ENCODE results near the gene TMEM184B.
A peak's percentile ranks its signal among the peaks of the same experiment; 100 is the strongest.

TMEM184B gene

DNA sequence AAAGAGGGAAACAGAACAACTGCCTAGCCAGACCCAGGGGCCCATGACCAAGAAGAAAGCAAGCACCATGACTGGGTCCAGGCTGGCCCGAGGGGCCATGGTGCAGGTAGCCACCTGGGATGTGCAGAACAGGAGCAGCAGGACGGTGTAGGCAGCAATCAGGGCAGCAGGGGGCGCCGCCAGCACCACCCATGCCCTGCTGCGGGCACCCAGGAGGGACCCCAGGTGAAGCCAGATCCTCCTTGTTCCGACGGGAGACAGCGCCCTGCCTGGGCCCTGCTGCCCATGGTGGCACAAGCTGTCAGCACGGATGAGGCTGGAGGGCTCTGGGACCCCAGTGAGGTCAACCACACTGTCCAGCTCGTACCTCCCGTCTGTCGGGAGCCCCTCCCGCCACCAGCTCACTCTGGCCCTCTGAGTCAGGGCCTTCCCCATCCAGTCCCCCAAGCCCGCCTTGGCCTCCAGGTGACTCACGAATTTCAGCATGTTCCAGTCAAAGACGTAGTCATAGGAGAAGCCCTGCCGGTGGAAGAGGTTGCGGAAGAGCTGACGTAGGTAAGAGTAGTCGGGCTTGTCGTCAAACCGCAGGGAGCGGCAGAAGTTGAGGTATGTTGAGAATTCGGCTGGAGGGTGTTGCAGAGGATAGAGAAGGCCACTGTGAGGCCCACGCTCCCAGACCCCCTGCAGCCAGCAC, 25.6 kb upstream of the TMEM184B start:
- Histone ChIP-seq H3K36me3 (replicated peaks) (peaks cover 100% of the 10 kb centered on the region), H3K27me3 (ENCODE audit: low read depth) (no peaks in the 10 kb centered on the region), H3K9me3 (no peaks in the 10 kb centered on the region), H3K4me3 (no peak overlapping the region), H3K4me1 (no peaks in the 10 kb centered on the region)
- in situ Hi-C loops (cut with MboI; ENCODE audit: low sequenced_read_pairs): no loop called here
- DNase-seq (ENCODE audit: low spot score in 2 of 2): peak in 1 of 2 experiments; percentile 58

DNA sequence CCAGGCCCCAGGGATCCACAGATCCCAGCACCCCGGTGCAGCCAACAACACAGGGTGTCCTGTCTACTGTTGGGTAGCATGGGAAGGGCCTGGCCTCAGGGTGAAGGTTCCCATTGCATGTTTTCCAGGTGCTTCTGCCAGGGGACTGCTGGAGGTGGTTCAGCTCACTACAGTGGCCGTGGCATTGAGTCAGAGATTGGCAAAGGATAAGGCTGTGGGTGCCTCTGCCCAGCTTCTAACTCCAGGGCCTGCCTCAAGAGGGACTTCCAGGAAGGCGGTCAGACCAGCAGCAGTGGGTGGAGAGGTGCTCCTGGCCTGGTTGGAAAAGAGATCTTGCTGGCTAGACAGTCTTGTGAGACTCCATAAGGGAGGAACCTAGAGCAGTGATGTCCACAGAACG, 23.6 kb upstream of the TMEM184B start:
- DNase-seq (ENCODE audit: low spot score in 2 of 2): no peak
- peaks cover 97% of the 10 kb centered on the region for H3K36me3 ChIP-seq (replicated peaks)
- H3K9me3 ChIP-seq: no peaks in the 10 kb centered on the region
- H3K4me1 ChIP-seq: no peaks in the 10 kb centered on the region
- no peak overlapping the region for H3K4me3 ChIP-seq
- H3K27me3 ChIP-seq (ENCODE audit: low read depth): no peaks in the 10 kb centered on the region
- in situ Hi-C loops (cut with MboI; ENCODE audit: low sequenced_read_pairs): no loop called here

DNA sequence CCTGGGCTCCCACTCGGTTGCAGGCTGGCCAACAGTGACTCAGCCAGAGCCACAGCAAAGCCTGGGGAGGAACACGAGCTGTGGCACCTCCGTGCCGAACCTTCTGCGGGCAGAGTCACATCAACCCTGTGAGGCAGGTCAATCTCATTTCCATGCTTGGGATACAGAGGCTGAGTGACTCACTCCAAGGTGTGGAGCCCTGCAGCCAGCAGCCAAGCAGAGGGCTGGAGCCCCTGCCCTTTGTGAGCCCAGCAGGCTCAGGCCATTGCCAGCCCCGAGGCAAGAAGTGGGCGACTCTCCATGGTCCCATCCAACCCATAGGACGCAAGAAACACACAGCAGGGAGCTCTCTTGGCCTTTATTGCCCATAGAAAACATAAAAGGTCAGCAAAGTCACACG, 23.1 kb upstream of the TMEM184B start:
- Histone ChIP-seq H3K9me3 (no peaks in the 10 kb centered on the region), H3K4me1 (no peaks in the 10 kb centered on the region), H3K36me3 (replicated peaks) (peaks cover 97% of the 10 kb centered on the region), H3K4me3 (no peak overlapping the region), H3K27me3 (ENCODE audit: low read depth) (no peaks in the 10 kb centered on the region)
- DNase-seq (ENCODE audit: low spot score in 2 of 2): no peak
- in situ Hi-C loops (cut with MboI; ENCODE audit: low sequenced_read_pairs): no loop called here

DNA sequence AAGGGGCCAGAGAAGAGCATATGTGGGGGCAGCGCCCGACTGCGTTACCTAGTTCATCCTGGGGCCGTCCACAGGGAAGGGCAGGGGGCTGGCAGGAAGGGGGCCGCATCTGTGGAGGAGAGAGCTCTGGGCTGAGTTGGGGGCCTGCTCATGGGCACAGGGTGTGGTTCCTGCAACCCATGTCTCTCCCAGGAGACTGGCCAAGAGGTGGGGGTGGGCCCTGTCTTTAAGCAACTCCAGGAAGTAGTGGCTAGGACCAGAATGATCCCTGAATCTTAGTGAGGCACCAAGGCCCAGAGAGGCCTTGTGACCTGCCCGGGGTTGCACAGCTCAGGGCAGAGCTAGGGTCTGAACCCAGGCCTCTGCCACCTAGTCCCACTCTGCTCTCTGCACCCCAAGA, 22.5 kb upstream of the TMEM184B start:
- peaks cover 92% of the 10 kb centered on the region for H3K36me3 ChIP-seq (replicated peaks)
- H3K27me3 ChIP-seq (ENCODE audit: low read depth): no peaks in the 10 kb centered on the region
- in situ Hi-C loops (cut with MboI; ENCODE audit: low sequenced_read_pairs): no loop called here
- H3K4me1 ChIP-seq: no peaks in the 10 kb centered on the region
- no peak for DNase-seq (ENCODE audit: low spot score in 2 of 2)
- H3K4me3 ChIP-seq: no peak overlapping the region
- no peaks in the 10 kb centered on the region for H3K9me3 ChIP-seq

DNA sequence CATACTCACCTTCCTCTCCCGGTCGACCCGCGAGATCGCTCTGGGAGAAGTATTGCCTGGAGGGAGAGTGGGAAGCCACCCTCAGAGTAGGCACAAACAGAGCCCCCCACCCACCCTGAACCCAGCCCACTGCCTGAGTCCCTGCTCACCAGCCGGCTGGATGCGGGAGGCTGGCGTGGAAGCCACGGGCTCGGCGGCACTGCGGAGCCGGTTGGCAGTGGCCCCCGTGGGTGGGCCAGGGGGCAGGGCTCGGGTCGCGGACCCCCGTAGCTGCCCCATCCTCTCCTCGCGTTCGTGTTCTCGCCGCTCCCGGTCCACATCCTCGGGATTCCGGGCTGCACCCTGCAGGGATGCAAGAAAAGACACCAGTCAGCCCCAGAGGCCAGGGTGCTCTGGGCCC, 21.4 kb upstream of the TMEM184B start:
- H3K27me3 ChIP-seq (ENCODE audit: low read depth): no peaks in the 10 kb centered on the region
- no peak overlapping the region for H3K4me3 ChIP-seq
- H3K36me3 ChIP-seq (replicated peaks): peaks cover 86% of the 10 kb centered on the region
- in situ Hi-C loops (cut with MboI; ENCODE audit: low sequenced_read_pairs): no loop called here
- no peaks in the 10 kb centered on the region for H3K4me1 ChIP-seq
- no peaks in the 10 kb centered on the region for H3K9me3 ChIP-seq
- DNase-seq (ENCODE audit: low spot score in 2 of 2): no peak

DNA sequence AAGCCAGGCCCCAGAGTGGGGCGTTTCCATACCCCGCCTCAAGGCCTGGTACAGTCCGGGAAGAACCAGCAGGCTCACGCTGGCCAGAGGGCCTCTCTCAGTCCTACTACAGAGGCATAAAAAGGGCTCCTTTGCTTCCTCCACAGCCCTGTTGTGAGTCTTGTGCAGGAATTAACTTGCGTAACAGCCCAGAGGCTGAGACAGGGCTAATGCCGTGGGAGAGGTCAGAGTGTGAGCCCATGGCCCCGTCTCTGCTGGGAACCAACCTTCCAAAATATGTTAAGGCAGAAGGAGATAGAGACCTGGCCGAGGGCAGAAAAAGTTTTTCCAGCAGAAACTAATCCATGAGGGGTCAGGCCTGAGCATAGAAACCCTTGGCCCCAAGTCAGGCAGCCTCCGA, 19.9 kb upstream of the TMEM184B start:
- Histone ChIP-seq H3K4me1 (no peaks in the 10 kb centered on the region), H3K27me3 (ENCODE audit: low read depth) (no peaks in the 10 kb centered on the region), H3K36me3 (replicated peaks) (peaks cover 76% of the 10 kb centered on the region), H3K4me3 (no peak overlapping the region), H3K9me3 (no peaks in the 10 kb centered on the region)
- no peak for DNase-seq (ENCODE audit: low spot score in 2 of 2)
- in situ Hi-C loops (cut with MboI; ENCODE audit: low sequenced_read_pairs): no loop called here

DNA sequence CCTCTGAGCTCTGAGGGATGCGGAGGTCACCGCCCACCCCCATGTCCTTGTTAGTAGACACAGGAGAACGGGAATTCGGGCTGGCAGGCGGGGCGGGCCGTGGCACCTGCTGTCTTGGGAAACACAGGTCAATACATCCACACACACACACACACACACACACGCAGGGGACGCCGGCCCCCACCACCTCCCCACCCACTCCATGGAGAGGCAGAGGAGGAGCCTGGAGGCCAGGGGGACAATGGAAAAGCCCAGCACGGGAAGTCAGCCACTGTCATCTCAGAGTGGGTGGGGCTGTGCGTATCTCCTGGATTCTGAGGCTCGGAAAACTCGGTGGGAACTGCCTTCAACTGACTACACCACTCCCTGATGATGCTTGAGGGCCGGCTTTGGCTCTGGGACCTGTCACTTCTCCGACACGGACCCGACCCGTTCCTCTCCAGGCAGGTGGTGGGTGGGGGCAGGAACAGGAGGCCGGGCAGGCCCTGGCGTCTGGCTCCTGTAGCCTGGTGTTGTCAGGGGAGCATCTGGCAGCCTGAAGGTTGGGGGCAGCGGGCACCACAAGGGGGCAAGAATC, 18.5 kb upstream of the TMEM184B start:
- in situ Hi-C loops (cut with MboI; ENCODE audit: low sequenced_read_pairs): no loop called here
- Histone ChIP-seq H3K36me3 (replicated peaks) (peaks cover 65% of the 10 kb centered on the region), H3K4me1 (no peaks in the 10 kb centered on the region), H3K27me3 (ENCODE audit: low read depth) (no peaks in the 10 kb centered on the region), H3K4me3 (no peak overlapping the region), H3K9me3 (no peaks in the 10 kb centered on the region)
- no peak for DNase-seq (ENCODE audit: low spot score in 2 of 2)

DNA sequence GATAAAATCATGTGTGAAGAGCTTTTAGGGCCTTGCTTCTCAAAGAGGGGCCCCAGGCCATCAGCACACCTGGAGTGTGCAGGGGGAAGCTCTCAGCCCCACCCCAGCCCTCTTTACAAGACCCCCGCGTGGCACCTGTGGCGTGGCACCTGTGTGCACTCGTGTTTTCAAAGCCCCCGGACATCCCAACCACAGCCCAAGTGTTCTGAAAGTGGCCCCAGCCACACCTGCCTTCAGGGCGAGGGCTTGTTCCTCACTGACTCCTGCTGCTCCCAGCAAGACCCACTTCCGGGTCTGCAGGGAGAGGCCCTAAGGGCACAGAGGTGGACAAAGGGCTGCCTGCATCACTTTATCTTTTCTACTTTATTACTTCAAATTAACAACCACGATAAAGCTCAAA, 17.5 kb upstream of the TMEM184B start:
- in situ Hi-C loops (cut with MboI; ENCODE audit: low sequenced_read_pairs): no loop called here
- DNase-seq (ENCODE audit: low spot score in 2 of 2): no peak
- Histone ChIP-seq H3K27me3 (ENCODE audit: low read depth) (no peaks in the 10 kb centered on the region), H3K4me3 (no peak overlapping the region), H3K36me3 (replicated peaks) (peaks cover 56% of the 10 kb centered on the region), H3K9me3 (no peaks in the 10 kb centered on the region), H3K4me1 (no peaks in the 10 kb centered on the region)

DNA sequence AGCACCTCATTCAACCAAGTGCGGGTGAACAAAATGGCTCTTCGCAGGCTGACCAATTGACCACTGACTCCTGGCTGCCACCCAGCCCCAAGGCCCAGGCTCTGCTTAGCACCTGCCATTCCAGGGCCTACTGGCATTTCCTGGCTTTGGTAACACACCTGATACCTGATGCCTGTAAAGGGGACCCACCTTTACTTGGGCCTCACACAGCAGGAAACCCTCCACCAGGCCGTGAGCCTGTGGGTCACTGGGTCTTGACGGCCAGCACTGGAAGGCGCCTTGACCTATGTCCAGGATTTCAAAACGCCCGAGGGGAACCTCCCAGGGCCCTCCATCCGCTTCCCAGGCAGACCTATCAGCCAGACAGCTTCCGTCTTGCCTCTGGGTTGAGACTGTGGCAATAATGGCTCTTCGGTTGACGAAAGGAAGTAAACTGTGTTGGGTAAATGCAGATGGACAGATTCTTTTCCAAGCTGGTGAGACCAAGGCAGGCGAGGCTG, 16.8 kb upstream of the TMEM184B start:
- H3K27me3 ChIP-seq (ENCODE audit: low read depth): no peaks in the 10 kb centered on the region
- H3K4me1 ChIP-seq: no peaks in the 10 kb centered on the region
- DNase-seq (ENCODE audit: low spot score in 2 of 2): no peak
- peaks cover 49% of the 10 kb centered on the region for H3K36me3 ChIP-seq (replicated peaks)
- H3K4me3 ChIP-seq: no peak overlapping the region
- H3K9me3 ChIP-seq: no peaks in the 10 kb centered on the region
- in situ Hi-C loops (cut with MboI; ENCODE audit: low sequenced_read_pairs): no loop called here

DNA sequence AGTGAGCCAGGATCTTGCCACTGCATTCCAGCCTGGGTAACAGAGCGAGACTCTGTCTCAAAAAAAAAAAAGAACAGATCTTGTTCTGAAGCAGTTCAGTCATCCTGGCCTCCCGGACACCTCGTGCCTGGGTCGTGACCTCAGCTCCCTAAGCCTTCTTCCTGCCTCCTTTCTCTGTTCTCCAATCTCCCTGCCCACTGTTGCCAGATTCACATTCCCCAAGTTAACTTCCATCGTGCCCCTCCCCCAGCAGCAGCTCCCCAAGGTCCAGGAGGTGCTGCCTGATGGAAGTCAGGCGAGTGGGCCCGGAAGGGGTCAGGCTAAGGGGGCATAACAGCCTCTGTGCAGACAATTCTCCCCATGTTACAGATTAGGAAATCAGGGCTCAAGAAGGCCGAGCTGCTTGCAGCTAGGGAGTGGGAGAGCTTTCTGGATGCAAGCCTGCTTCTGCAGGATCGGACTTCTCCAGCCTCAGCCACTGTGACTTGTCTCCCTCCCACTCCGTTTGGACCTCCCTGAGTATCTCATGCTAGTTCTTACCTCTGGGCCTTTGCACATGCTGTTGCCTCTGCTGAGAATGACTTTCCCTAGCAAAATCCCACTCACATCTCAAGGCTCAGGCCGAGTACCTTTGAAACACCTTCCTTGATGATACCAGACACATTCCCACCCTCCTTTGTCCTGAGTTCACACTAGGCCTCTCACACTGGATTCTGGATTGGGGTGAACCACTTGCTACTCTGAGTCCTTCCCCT, 14.3 kb upstream of the TMEM184B start:
- in situ Hi-C loops (cut with MboI; ENCODE audit: low sequenced_read_pairs): no loop called here
- Histone ChIP-seq H3K27me3 (ENCODE audit: low read depth) (no peaks in the 10 kb centered on the region), H3K4me1 (no peaks in the 10 kb centered on the region), H3K4me3 (no peak overlapping the region), H3K36me3 (replicated peaks) (peaks cover 23% of the 10 kb centered on the region), H3K9me3 (no peaks in the 10 kb centered on the region)
- no peak for DNase-seq (ENCODE audit: low spot score in 2 of 2)

DNA sequence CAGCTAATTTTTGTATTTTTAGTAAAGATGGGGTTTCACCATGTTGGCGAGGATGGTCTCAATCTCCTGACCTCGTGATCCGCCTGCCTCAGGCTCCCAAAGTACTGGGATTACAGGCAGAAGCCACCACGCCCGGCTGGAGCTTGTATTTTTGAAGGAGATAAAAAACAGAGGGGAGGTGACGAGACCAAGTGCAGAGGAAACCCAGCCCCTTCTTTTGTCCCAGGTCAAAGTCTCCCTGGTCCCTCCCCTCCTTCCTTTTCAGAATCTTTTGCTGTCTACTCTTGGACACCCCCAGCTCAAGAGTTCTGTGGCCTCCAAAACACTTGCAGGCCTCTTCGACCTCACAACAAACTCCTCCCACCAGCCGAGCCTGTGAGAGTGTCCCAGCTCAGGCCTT, 12.2 kb upstream of the TMEM184B start:
- DNase-seq (ENCODE audit: low spot score in 2 of 2): no peak
- Histone ChIP-seq H3K4me3 (no peak overlapping the region), H3K4me1 (no peaks in the 10 kb centered on the region), H3K36me3 (replicated peaks) (peaks cover 14% of the 10 kb centered on the region), H3K9me3 (no peaks in the 10 kb centered on the region), H3K27me3 (ENCODE audit: low read depth) (no peaks in the 10 kb centered on the region)
- in situ Hi-C loops (cut with MboI; ENCODE audit: low sequenced_read_pairs): no loop called here

DNA sequence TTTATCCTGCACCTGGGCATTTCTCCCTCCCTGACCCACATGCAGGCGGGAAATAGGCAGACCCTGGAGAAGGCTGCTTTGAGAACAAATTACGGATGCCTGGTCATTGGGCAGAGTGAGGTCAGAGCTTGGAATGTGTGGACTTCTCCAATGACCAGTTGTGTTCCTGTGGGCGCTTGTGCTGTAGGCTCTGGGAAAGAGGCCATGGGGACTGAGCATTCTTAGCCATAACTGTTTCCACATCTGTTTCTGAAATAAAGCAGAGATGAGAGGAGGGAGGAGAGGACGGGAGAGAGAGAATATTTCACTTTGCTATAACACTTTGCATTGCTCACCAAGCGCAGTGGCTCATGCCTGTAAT, 11.2 kb upstream of the TMEM184B start:
- no peaks in the 10 kb centered on the region for H3K4me1 ChIP-seq
- DNase-seq (ENCODE audit: low spot score in 2 of 2): no peak
- H3K36me3 ChIP-seq (replicated peaks): peaks cover 8% of the 10 kb centered on the region; the same call in 1 of the 2 replicates
- H3K4me3 ChIP-seq: no peak overlapping the region
- no peaks in the 10 kb centered on the region for H3K27me3 ChIP-seq (ENCODE audit: low read depth)
- in situ Hi-C loops (cut with MboI; ENCODE audit: low sequenced_read_pairs): no loop called here
- no peaks in the 10 kb centered on the region for H3K9me3 ChIP-seq

DNA sequence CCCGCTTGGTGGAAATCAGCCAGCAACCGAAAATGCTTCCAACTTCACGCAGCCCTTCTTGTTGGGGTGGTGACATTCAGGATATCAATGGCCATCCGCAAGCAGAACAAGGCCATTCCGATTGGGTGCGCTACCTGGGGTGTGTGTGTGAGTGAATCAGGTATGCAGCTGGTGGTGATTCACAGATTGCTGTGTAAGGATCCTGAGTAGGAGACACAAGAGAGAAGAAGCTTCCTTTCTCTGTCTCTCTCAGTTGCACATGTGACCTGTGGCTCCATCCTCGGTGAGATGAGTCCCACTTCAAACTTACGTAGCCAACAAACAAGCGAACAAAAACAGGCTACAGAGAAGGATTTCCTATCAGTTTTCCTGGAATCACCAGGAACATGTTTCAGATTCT, 9.6 kb upstream of the TMEM184B start:
- Histone ChIP-seq H3K4me1 (peaks cover 2% of the 10 kb centered on the region; the same call in 1 of the 2 replicates), H3K27me3 (ENCODE audit: low read depth) (no peaks in the 10 kb centered on the region), H3K36me3 (replicated peaks) (peaks cover under 1% of the 10 kb centered on the region; the same call in 1 of the 2 replicates), H3K4me3 (no peak overlapping the region), H3K9me3 (no peaks in the 10 kb centered on the region)
- in situ Hi-C loops (cut with MboI; ENCODE audit: low sequenced_read_pairs): no loop called here
- no peak for DNase-seq (ENCODE audit: low spot score in 2 of 2)

DNA sequence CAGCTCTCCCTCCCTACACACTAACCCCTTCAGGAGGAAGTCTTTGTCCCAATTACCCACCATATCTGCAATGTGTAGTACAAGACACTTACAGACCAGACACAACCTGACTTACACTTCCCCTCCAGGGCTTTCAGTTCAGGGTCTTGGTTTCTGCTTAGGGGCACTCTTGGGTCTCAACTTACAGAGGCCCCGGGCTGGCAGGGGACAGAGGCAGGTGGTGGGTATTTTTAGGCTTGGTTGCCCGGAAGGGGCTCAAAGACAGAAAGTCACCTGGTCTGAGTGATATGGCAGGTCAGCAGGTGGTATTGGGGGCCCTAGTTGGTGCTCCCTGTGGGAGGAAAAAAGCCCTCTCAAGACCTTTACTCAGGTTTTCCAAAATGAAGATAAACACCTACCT, 3.4 kb upstream of the TMEM184B start:
- DNase-seq (ENCODE audit: low spot score in 2 of 2): no peak
- in situ Hi-C loops (cut with MboI; ENCODE audit: low sequenced_read_pairs): no loop called here

More for the DNA sequence above, 3.4 kb upstream of the TMEM184B start:
- peaks cover 10% of the 10 kb centered on the region for H3K4me1 ChIP-seq
- H3K27me3 ChIP-seq (ENCODE audit: low read depth): no peaks in the 10 kb centered on the region
- H3K9me3 ChIP-seq: no peaks in the 10 kb centered on the region
- no peaks in the 10 kb centered on the region; the same call in 1 of the 2 replicates for H3K36me3 ChIP-seq (replicated peaks)
- no peak overlapping the region for H3K4me3 ChIP-seq

All from HAP-1 (cell line).